ENCODE data around the gene MMEL1.

GRCh38 chr1:2583331-2583791 is 49.5 kb downstream of the MMEL1 start:
- no peak for TF ChIP-seq CTCF (IDR thresholded peaks at IDR 0.05)
- no peak for TF ChIP-seq POLR2A (IDR thresholded peaks at IDR 0.05)

Measured in body of pancreas (tissue), 4 donors.